ENCODE results near the gene UGT2B7. TPM values are rescaled to one million over a fixed set of nuclear protein-coding genes. Genes with fewer than 3 reads are reported as not detected.

Gene UGT2B7
- total and polyA plus RNA-seq, 2 experiments from 2014 or later, result 90.0 to 125 TPM

DNA sequence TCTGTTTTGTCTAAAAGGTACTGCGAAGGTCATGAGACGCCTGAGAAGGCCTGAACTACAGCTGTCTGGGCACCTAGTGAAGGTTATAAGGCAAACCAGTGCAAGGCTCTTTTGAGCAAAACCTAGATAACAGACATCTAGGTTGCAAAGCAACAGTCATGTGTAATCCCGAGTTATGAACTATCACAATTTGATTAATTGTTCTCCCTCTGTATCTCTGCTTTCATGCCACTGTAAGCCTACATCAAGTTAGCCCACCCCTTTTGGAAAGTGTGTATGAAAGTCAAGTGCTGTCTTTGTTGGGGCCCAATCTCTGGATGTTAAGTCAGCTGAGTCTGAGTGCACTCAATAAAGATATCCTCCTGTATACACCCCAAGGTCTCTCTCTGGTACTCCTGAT lies 31.9 kb upstream of the UGT2B7 start:
- TF ChIP-seq EZH2 (IDR thresholded peaks at IDR 0.05; ENCODE audit: borderline replicate concordance), result no peak
- TF ChIP-seq, protein P1, sequence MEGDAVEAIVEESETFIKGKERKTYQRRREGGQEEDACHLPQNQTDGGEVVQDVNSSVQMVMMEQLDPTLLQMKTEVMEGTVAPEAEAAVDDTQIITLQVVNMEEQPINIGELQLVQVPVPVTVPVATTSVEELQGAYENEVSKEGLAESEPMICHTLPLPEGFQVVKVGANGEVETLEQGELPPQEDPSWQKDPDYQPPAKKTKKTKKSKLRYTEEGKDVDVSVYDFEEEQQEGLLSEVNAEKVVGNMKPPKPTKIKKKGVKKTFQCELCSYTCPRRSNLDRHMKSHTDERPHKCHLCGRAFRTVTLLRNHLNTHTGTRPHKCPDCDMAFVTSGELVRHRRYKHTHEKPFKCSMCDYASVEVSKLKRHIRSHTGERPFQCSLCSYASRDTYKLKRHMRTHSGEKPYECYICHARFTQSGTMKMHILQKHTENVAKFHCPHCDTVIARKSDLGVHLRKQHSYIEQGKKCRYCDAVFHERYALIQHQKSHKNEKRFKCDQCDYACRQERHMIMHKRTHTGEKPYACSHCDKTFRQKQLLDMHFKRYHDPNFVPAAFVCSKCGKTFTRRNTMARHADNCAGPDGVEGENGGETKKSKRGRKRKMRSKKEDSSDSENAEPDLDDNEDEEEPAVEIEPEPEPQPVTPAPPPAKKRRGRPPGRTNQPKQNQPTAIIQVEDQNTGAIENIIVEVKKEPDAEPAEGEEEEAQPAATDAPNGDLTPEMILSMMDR (IDR thresholded peaks at IDR 0.05; ENCODE audit: poor library complexity), result no peak
- no peak for TF ChIP-seq EZH2phosphoT487 (IDR thresholded peaks at IDR 0.05; ENCODE audit: low read depth, severe bottlenecking, unreplicated experiment)
- whole genome bisulfite sequencing (ENCODE audit: low lambda C conversion rate, missing lambda C conversion rate), result 91% methylated on average over 3 of the region's 3 CpGs
- H3K9me3 ChIP-seq (ENCODE audit: low read depth), result no peaks in the 10 kb centered on the region

DNA sequence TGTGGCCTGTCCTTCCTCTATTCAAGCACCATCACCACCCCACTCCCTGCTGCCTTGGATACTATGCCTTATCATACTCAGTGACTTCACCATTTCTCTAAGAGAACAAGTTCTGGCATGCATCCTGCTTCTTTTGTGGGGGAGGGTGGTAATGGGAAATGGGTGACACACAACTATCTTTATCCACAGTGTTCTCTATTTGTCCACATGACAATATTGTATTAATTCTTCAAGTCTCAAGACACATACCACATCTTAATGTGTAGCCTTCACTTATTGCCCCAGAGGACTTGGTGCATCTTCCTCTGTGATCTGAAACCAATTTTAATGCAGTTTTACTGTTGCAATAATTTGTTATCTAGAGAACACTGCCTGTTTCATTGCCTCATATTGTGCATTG lies 29.3 kb upstream of the UGT2B7 start:
- Histone ChIP-seq H3K79me2 (no peaks in the 10 kb centered on the region), H3K9me3 (ENCODE audit: low read depth) (no peaks in the 10 kb centered on the region), H4K20me1 (ENCODE audit: insufficient read depth, poor library complexity, severe bottlenecking) (no peaks in the 10 kb centered on the region), H3K4me1 (ENCODE audit: insufficient read depth) (no peaks in the 10 kb centered on the region), H3K4me3 (no peak overlapping the region), H3K9me2 (replicated peaks; ENCODE audit: insufficient read depth) (no peaks in the 10 kb centered on the region), H3K27me3 (no peaks in the 10 kb centered on the region), H3K4me2 (no peak overlapping the region), H3K27ac (no peak overlapping the region), H2AFZ (no peak overlapping the region), H3K36me3 (replicated peaks; ENCODE audit: insufficient read depth, low read depth) (no peaks in the 10 kb centered on the region)
- TF ChIP-seq EZH2phosphoT487 (IDR thresholded peaks at IDR 0.05; ENCODE audit: low read depth, severe bottlenecking, unreplicated experiment) (no peak), EZH2 (IDR thresholded peaks at IDR 0.05; ENCODE audit: borderline replicate concordance) (no peak)
- TF ChIP-seq, protein P1 (IDR thresholded peaks at IDR 0.05; ENCODE audit: poor library complexity), result no peak
- no peak for DNase-seq (ENCODE audit: low spot score)

More for the DNA sequence above, 31.9 kb upstream of the UGT2B7 start:
- Histone ChIP-seq H3K27ac (no peak overlapping the region), H3K9me2 (replicated peaks; ENCODE audit: insufficient read depth) (no peaks in the 10 kb centered on the region), H3K36me3 (replicated peaks; ENCODE audit: insufficient read depth, low read depth) (no peaks in the 10 kb centered on the region), H3K4me2 (no peak overlapping the region), H3K27me3 (no peaks in the 10 kb centered on the region), H3K4me3 (no peak overlapping the region), H3K79me2 (no peaks in the 10 kb centered on the region), H3K4me1 (ENCODE audit: insufficient read depth) (no peaks in the 10 kb centered on the region), H2AFZ (no peak overlapping the region), H4K20me1 (ENCODE audit: insufficient read depth, poor library complexity, severe bottlenecking) (no peaks in the 10 kb centered on the region)
- no peak for DNase-seq (ENCODE audit: low spot score)

DNA sequence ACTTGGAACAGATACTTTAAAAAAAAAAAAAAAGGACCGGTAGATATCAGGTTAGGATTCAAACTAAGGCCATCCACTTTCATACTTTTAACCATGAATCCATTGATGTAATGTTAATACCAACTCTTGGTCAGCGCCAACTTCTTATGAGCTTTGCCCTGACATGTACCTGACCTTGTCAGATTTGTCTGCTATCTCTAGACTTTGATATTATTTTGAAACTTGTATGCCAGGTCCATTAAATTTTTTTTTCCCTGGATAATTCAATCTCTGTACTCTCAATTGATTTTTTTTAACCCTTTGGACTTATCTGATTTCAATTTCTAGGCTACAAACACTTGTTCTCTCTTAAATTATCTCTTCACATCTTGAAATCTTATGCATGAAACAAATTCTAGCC lies 27.2 kb upstream of the UGT2B7 start:
- H3K4me1 ChIP-seq (ENCODE audit: insufficient read depth), result no peaks in the 10 kb centered on the region
- H3K9me2 ChIP-seq (replicated peaks; ENCODE audit: insufficient read depth), result no peaks in the 10 kb centered on the region
- H3K4me2 ChIP-seq, result no peak overlapping the region
- TF ChIP-seq, protein P1 (IDR thresholded peaks at IDR 0.05; ENCODE audit: poor library complexity), result no peak
- no peak for TF ChIP-seq EZH2phosphoT487 (IDR thresholded peaks at IDR 0.05; ENCODE audit: low read depth, severe bottlenecking, unreplicated experiment)
- no peak for TF ChIP-seq EZH2 (IDR thresholded peaks at IDR 0.05; ENCODE audit: borderline replicate concordance)
- H3K36me3 ChIP-seq (replicated peaks; ENCODE audit: insufficient read depth, low read depth), result no peaks in the 10 kb centered on the region
- no peak overlapping the region for H3K27ac ChIP-seq
- no peaks in the 10 kb centered on the region for H3K9me3 ChIP-seq (ENCODE audit: low read depth)
- DNase-seq (ENCODE audit: low spot score), result no peak
- 92% methylated on average over 2 of the region's 2 CpGs for WGBS (ENCODE audit: low lambda C conversion rate, missing lambda C conversion rate)
- no peaks in the 10 kb centered on the region for H4K20me1 ChIP-seq (ENCODE audit: insufficient read depth, poor library complexity, severe bottlenecking)
- H3K27me3 ChIP-seq, result no peaks in the 10 kb centered on the region
- no peak overlapping the region for H3K4me3 ChIP-seq
- no peaks in the 10 kb centered on the region for H3K79me2 ChIP-seq
- no peak overlapping the region for H2AFZ ChIP-seq

DNA sequence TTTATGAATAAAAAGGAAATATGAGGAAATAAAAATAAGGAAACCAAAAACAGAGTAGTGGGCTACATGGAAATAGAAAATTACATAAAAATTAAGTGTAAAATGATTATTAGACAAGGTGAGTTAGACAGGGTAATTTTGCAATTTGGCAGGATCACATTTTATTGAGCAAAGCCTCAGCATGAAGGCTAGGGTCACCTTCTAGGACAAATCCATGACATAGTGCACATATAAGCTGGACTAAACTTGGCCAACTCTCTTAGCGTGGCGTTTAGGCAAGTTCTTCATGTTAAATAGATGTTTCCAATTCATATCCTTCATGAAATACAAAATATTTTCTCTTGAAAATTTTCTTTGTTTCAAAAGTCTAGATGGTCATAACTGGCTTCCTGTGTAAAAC lies 25.7 kb upstream of the UGT2B7 start:
- Histone ChIP-seq H3K79me2 (no peaks in the 10 kb centered on the region), H3K4me2 (no peak overlapping the region), H2AFZ (no peak overlapping the region), H4K20me1 (ENCODE audit: insufficient read depth, poor library complexity, severe bottlenecking) (no peaks in the 10 kb centered on the region), H3K36me3 (replicated peaks; ENCODE audit: insufficient read depth, low read depth) (no peaks in the 10 kb centered on the region), H3K27me3 (no peaks in the 10 kb centered on the region), H3K9me3 (ENCODE audit: low read depth) (no peaks in the 10 kb centered on the region), H3K4me1 (ENCODE audit: insufficient read depth) (no peaks in the 10 kb centered on the region), H3K9me2 (replicated peaks; ENCODE audit: insufficient read depth) (no peaks in the 10 kb centered on the region), H3K4me3 (no peak overlapping the region), H3K27ac (no peak overlapping the region)
- TF ChIP-seq EZH2phosphoT487 (IDR thresholded peaks at IDR 0.05; ENCODE audit: low read depth, severe bottlenecking, unreplicated experiment), result no peak
- TF ChIP-seq, protein P1 (IDR thresholded peaks at IDR 0.05; ENCODE audit: poor library complexity), result no peak
- no peak for TF ChIP-seq EZH2 (IDR thresholded peaks at IDR 0.05; ENCODE audit: borderline replicate concordance)
- no peak for DNase-seq (ENCODE audit: low spot score)
- WGBS (ENCODE audit: low lambda C conversion rate, missing lambda C conversion rate), result 63% methylated on average over 2 of the region's 2 CpGs

All from hepatocyte (in vitro differentiated cells).